ENCODE results near the gene KAT6B.
A peak's percentile ranks its signal among the peaks of the same experiment; 100 is the strongest.

Gene KAT6B

DNA sequence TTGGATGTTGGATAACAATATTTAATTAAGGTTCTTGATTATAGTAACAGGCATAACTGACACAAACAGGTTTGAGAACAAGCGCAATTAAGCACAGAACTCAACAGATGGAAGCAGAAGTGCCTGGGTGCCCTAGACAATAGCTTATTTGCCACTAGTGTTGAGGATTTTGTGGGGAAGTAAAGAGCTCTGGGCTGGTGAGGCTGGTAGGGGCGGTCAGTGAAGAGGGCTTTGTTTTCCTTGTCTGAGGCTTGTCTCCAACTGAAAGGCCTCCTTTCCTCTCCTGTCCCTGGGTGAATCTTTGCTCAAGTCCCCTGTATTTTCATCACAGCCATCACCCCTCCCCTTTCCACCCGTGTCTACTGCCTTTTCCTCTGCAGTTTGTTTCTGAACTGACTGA lies 104.6 kb downstream of the KAT6B start:
- TF ChIP-seq, protein P1, sequence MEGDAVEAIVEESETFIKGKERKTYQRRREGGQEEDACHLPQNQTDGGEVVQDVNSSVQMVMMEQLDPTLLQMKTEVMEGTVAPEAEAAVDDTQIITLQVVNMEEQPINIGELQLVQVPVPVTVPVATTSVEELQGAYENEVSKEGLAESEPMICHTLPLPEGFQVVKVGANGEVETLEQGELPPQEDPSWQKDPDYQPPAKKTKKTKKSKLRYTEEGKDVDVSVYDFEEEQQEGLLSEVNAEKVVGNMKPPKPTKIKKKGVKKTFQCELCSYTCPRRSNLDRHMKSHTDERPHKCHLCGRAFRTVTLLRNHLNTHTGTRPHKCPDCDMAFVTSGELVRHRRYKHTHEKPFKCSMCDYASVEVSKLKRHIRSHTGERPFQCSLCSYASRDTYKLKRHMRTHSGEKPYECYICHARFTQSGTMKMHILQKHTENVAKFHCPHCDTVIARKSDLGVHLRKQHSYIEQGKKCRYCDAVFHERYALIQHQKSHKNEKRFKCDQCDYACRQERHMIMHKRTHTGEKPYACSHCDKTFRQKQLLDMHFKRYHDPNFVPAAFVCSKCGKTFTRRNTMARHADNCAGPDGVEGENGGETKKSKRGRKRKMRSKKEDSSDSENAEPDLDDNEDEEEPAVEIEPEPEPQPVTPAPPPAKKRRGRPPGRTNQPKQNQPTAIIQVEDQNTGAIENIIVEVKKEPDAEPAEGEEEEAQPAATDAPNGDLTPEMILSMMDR (IDR thresholded peaks at IDR 0.05; ENCODE audit: low read depth, low read length, missing control alignments): no peak
- in situ Hi-C loops (cut with HindIII; ENCODE audit: low sequenced_read_pairs): no loop called here
- no peak overlapping the region for H3K4me3 ChIP-seq (ENCODE audit: low read depth, low read length)
- no peak for DNase-seq (ENCODE audit: low read depth)

DNA sequence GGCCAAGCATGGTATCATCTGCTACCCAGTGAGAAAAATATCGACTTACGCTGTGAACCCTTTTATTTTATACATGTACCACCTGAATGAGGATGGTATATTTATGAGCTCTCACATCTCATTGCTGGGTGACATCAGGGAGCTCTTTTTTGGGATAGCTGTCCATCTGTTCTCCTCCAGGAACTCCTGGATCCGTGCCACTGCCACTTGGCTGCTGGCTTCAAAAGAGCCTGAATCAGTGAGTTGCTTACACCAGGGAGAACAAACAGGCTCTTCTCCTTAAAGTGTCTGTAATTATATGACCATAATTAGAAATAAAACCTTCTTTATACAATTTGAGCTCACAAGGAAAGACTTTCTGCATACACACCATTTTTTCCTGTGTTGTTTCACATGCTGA lies 106.2 kb downstream of the KAT6B start:
- in situ Hi-C loops (cut with HindIII; ENCODE audit: low sequenced_read_pairs): no loop called here
- no peak overlapping the region for H3K4me3 ChIP-seq (ENCODE audit: low read depth, low read length)
- TF ChIP-seq, protein P1 (IDR thresholded peaks at IDR 0.05; ENCODE audit: low read depth, low read length, missing control alignments): no peak
- no peak for DNase-seq (ENCODE audit: low read depth)

DNA sequence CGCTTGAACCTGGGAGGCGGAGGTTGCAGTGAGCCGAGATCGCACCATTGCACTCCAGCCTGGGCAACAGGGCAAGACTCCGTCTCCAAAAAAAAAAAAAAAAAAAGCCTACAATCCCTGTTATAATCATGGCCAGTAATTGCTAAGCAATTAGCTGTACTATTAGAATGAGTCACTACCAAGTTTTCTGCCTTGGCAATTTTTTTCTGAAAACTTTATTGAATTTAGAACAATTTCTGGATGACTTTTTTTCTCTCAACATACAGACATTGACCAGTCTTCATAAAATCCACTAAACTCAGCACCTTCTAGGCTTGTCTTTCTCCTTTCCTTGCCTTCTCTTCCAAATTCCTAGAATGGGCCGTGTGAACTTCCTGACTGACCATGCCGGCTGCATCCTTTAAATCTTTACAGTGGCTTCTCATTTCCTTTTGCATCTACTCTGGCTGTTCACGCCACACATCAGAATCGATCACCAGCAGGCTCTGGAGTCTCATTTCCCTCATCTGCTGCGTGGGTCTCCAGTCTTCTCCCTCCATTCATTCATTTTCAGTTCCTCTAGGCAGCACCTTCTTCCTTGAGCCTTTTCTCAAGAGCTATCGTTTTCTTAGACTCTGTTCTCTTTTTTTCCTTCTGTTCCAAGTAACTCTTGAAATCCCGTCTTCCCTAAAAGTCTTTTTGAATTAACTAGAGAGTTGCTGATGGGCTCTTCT lies 107.9 kb downstream of the KAT6B start:
- no peak for DNase-seq (ENCODE audit: low read depth)
- H3K4me3 ChIP-seq (ENCODE audit: low read depth, low read length): no peak overlapping the region
- in situ Hi-C loops (cut with HindIII; ENCODE audit: low sequenced_read_pairs): no loop called here
- TF ChIP-seq, protein P1 (IDR thresholded peaks at IDR 0.05; ENCODE audit: low read depth, low read length, missing control alignments): no peak

DNA sequence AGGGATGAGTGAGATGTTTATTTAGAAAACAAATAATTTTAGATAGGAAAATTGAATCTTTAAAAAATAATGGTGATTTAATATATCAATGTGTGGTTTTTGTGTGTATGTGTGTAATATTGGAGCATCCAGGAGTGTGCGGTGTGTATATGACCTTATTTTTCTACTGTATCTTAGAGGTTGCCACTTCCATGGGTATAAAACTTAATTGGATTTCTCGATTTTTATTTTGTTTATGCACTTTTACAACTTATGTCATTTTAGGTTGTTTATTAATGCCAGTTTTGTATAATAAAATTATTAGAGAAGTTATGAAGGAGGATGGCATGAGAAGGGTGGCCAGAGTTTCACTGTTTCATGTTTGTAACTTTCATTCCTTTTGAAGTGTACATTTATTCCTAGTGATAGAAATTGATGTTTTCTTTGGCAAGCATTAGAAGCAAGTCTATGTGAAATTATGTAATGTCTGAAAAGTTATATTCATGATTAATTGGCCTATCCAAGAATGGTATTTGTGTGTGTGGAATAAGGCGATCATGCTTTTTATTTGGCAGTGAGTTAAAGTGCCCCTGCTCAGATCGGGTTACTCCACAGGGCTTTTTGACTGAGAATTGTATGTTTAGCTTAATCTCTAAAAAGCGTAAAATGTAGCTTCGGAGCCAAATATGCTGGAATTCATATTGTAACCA lies 110.3 kb downstream of the KAT6B start:
- no peak overlapping the region for H3K4me3 ChIP-seq (ENCODE audit: low read depth, low read length)
- peak; percentile 92 for DNase-seq (ENCODE audit: low read depth)
- in situ Hi-C loops (cut with HindIII; ENCODE audit: low sequenced_read_pairs): no loop called here
- TF ChIP-seq, protein P1 (IDR thresholded peaks at IDR 0.05; ENCODE audit: low read depth, low read length, missing control alignments): no peak

DNA sequence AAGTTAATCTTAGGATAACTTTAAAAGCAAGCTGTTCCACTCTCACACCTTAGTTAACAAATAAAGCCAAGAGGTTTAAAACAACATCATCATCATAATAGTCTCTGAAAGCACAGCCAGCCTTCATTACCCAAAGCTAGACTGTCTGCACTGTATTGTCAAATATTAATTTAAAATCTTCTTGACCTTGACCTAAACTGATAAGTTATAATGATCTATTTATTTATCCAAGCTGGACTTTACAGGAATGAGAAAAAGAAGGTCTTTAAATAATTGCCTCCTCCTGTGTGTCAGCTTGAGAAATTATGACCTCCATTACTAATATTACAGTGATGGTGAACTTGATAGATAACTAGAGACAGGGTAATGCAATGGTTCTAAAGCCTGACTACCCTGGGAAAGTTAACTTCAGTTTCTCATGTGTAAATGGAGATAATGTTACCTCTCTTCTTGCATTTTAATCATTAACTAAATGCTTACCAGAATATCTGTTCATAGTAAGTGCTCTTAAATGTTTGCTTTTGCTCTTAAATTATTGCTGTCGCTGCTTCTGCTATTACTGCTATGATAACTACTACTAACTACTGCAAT lies 111.0 kb downstream of the KAT6B start:
- in situ Hi-C loops (cut with HindIII; ENCODE audit: low sequenced_read_pairs): no loop called here
- no peak overlapping the region for H3K4me3 ChIP-seq (ENCODE audit: low read depth, low read length)
- TF ChIP-seq, protein P1 (IDR thresholded peaks at IDR 0.05; ENCODE audit: low read depth, low read length, missing control alignments): no peak
- no peak for DNase-seq (ENCODE audit: low read depth)

DNA sequence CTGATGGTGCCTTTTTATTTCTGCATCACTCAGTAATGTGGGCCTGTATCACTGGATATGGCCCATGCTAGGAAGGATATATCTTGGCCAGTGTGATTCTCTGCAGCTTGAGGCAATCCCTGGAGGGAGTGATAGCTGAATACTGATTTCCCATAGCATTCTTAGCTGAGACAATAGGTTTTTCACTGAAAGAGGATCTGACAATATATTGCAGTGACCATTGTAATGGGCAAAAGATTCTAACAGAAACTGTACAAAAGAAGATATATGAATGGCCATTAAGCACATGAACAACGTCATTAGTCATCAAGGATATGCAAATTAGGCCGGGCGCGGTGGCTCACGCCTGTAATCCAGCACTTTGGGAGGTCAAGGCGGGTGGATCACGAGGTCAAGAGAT lies 117.8 kb downstream of the KAT6B start:
- in situ Hi-C loops (cut with HindIII; ENCODE audit: low sequenced_read_pairs): no loop called here
- no peak for DNase-seq (ENCODE audit: low read depth)
- H3K4me3 ChIP-seq (ENCODE audit: low read depth, low read length): no peak overlapping the region
- TF ChIP-seq, protein P1 (IDR thresholded peaks at IDR 0.05; ENCODE audit: low read depth, low read length, missing control alignments): no peak

Measured in astrocyte of the cerebellum (primary cell).